Measurements from ENCODE around the gene USP54. TPM values are rescaled to one million over a fixed set of nuclear protein-coding genes. Genes with fewer than 3 reads are reported as not detected.

The USP54 gene
- total RNA-seq, 4 donors from 2014 or later, result 14.8 to 24.9 (median 16.7) TPM

DNA sequence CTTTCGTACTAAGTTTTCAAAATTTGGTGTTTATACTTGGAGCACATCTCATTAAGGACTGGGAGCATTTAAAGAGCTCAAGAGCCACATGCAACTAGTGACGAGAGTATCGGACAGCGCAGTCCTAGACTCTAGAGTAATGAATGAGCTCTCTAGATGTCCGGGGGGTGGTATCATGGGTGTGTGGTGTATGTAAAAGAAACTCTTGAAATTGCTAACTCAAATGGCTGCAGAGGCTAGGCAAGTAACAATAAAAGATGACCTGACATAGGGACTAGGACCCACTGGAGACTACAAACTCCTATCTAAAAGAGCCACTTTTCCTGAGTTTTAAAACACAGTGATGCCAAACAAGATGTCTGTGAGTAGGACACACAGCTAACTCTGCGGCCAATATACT is 36.2 kb upstream of the USP54 start:
- no peak for TF ChIP-seq CTCF (IDR thresholded peaks at IDR 0.05; ENCODE audit: low read depth)

- no peak for TF ChIP-seq CTCF (IDR thresholded peaks at IDR 0.05; ENCODE audit: low read depth)
These were observed 35.0 kb upstream of the USP54 start for GRCh38 chr10:73625884-73626752.

GRCh38 chr10:73625004-73625883 is 34.1 kb upstream of the USP54 start:
- TF ChIP-seq CTCF (IDR thresholded peaks at IDR 0.05; ENCODE audit: low read depth), result no peak

- no peak for TF ChIP-seq CTCF (IDR thresholded peaks at IDR 0.05; ENCODE audit: low read depth)
These were observed 31.9 kb upstream of the USP54 start for GRCh38 chr10:73623056-73623455.

DNA sequence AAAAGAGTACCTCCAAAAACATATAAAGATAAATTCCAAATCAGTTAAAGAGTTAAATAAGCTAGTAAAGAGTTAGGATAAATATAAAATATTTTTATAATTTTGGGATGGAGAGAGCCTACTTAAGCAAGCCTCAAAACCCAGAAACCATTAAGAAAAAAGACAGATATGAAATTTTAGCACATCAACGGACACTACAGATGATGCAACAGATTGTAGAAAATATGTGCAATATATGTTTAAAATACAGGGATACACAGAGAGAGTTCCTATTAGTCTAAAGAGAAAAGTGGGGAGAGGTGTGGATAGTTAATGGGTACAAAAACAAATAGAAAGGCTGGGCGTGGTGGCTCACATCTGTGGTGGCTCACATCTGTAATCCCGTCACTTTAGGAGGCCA is 23.6 kb upstream of the USP54 start:
- no peak for TF ChIP-seq CTCF (IDR thresholded peaks at IDR 0.05; ENCODE audit: low read depth)

- TF ChIP-seq CTCF (IDR thresholded peaks at IDR 0.05; ENCODE audit: low read depth), result no peak
These were observed 18.0 kb upstream of the USP54 start for GRCh38 chr10:73609116-73609515.

DNA sequence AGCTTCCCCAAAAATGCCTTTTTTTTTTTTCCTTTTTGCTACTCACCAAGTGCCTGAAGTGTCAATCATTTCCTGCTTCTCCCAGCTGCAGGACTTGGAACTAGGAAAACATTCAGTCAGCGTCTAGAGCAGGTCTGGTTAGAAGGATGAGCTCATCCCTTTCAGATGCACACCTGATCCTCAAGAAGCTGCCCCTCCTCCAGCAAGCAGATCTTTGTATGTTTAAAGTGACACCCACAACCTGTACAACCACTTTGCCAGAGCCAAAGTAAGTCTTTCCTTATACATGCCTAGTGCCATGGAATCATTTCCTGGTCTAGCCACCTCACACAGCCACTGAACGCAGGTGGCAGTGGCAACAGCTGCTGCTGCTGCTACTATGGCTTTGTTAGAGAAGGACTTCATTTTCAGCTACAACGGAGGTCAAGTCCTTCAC is 10.4 kb upstream of the USP54 start:
- no peak for TF ChIP-seq CTCF (IDR thresholded peaks at IDR 0.05; ENCODE audit: low read depth)
